HCEC 1CT (cell line): ENCODE data around the gene KRT83.
"Not testable (repeated sequence)": the region's sequence is repeated elsewhere in the genome, so short reads cannot be mapped to it uniquely, and the experiment has no call there.

Source experiments
- DNase-seq: peaks from one replicate; pipeline ENCODE4 v3.0.0-alpha.2; 2017

KRT83 gene

GRCh38 chr12:52331039-52331438, 9.8 kb upstream of the KRT83 start:
- no peak for DNase-seq

GRCh38 chr12:52327830-52328500, 6.8 kb upstream of the KRT83 start:
- no peak for DNase-seq

DNA sequence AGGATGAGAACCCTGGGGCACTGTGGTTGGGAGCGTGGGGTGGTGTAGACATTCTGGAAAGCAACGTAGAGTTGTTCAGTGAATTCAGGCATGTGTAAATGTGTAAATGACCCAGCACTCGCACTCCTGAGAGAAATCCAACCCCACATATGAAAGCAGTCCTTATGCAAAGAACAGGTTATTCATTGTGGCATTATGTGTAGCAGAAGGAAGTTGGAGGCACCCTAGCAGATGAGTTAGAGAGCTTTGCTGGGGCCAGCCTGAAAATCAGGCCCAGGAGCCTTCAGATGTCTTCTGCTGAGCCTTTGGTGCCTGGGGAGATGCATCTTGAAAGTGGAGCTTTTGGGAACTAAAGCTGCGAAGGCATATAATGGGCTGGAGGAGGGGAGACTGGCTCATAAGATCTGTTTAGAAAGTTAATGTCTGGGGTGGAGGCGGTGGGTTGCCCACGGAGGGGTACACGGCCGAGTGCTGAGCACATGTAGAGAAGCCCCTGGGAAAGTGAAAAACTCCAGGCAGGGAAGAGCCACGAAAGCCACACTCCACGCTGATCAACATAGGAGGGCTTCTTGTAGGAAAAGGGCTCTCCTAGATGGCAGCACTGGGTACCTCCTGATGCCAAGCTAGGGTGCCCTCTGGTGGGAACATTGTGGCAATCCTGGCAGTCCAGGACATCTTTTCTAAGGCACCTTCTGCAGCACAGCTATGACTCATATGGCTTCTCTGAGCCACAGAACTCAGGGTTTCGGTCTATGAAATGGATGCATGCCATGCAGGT, 6.0 kb upstream of the KRT83 start:
- peak; percentile 92 for DNase-seq

DNA sequence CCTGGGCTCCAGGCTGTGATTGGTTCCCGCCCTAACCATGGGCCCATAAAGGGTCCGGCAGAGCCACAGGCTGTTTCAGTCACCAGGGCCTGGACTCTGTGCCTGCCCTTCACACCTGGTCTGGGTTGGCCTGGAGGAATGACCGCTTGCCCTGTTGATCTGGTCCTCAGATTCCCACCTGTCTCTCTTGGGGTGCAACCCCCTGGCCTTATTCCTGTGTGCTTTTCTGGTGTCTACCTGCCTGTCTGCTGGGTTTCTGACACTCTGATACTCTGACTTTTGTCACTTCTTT, 2.9 kb upstream of the KRT83 start:
- no peak for DNase-seq

GRCh38 chr12:52323416-52324152, 2.4 kb upstream of the KRT83 start:
- DNase-seq, result no peak

DNA sequence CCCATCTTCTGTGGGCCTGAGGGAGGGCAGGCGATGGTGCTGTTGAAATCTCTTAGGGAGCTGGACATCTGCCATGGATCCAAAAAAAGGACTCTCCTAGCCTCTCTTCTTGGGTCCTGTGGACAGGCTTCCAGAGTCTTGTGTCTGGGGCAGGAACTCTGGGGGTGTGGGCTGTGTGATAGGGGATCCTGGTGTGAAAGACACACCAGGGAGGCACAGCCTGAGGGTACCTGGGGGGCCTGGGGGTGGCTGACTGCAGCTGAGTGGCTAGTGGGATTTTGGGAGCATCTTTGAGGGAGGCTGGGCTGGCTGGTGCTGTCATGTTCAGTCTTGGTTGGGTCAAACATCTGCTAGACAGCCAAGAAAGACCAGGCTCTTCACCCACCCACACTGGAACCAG, 1.8 kb upstream of the KRT83 start:
- DNase-seq, result no peak

- no peak for DNase-seq
These were observed 871 bp upstream of the KRT83 start for GRCh38 chr12:52322069-52322468.

GRCh38 chr12:52321418-52321817, 220 bp upstream of the KRT83 start:
- DNase-seq, result no peak

- DNase-seq, result no peak
These were observed 2.1 kb downstream of the KRT83 start for GRCh38 chr12:52319097-52319496.

DNA sequence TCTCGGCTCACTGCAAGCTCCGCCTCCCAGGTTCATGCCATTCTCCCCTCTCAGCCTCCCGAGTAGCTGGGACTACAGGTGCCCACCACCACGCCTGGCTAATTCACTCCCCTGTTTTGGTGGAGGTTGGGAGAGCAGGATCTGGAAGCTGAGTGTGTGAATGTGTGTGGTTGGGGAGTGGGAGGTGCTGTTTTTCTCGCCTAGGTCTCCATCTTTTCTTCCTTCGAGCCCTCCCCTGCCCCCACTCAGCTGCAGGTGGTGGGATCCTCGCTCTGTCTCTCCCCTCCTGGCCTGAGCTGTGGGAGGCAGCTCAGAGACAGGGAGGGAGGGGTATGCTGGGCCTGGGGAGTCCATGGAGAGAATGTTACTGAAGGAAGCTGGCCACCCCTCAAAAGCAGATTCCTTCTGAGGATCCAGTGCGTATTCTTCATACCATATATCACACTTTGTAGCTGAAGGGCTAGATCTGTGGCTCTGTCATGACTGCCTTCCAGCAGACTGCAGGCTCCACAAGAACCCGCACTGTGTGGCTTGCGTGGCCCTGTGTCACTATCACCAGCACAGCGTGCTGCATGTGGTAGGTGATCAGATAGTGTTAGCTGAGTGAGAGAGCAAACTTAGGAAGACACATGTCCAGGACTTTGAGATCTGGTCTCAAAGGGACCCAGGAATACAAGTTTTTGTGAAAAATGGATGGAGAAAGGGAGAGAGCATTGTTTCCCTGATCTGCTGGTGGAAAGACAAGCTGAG, 2.8 kb downstream of the KRT83 start:
- DNase-seq, result no peak

- no peak for DNase-seq
These were observed 3.6 kb downstream of the KRT83 start for GRCh38 chr12:52317468-52318052.

GRCh38 chr12:52316701-52317100, 4.5 kb downstream of the KRT83 start:
- no peak for DNase-seq

GRCh38 chr12:52316290-52316689, 4.9 kb downstream of the KRT83 start:
- DNase-seq, result no peak

DNA sequence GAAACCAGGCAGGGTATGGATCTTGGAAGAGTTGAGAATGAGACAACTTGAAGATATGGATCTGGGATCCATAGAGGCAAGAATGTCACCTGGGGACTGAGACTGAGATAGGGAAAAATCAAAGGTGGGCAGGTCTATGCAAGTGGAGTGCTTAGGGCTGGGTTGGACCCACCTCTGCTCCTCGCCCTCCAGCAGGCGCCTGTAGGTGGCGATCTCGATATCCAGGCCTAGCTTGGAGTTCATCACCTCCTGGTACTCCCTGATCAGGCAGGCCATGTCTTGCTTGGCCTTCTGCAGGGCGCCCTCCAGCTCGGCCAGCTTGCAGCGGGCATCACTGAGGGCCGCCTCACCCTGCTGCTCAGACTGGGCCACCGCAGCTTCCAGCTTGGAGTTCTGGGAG, 5.5 kb downstream of the KRT83 start:
- not testable (repeated sequence) for DNase-seq

- DNase-seq, result no peak
These were observed 6.7 kb downstream of the KRT83 start for GRCh38 chr12:52314511-52314910.

GRCh38 chr12:52313926-52314325, 7.3 kb downstream of the KRT83 start:
- DNase-seq, result no peak

DNA sequence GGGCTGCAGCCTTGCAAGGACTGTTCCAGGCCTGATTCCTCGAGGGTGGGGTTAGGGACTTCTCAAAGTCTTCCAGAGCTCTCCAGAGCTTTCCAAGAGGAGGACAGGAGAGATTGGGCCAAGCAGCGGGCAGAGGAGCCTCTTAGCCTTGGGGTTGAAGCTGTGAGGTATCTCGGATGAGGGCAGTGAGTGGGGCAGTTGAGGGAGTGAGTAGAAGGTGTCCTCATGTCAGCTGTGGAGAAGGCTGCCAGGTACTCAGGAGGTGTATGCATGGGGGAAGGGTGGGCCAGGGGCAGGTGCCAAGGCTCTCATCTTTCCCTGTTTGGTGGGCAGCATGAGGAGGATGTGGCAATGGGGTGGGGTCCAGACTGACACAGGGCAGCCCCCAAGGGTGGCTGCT, 7.7 kb downstream of the KRT83 start:
- no peak for DNase-seq

GRCh38 chr12:52312086-52312485, 9.1 kb downstream of the KRT83 start:
- DNase-seq, result no peak

- no peak for DNase-seq
These were observed 9.9 kb downstream of the KRT83 start for GRCh38 chr12:52311285-52311648.

DNA sequence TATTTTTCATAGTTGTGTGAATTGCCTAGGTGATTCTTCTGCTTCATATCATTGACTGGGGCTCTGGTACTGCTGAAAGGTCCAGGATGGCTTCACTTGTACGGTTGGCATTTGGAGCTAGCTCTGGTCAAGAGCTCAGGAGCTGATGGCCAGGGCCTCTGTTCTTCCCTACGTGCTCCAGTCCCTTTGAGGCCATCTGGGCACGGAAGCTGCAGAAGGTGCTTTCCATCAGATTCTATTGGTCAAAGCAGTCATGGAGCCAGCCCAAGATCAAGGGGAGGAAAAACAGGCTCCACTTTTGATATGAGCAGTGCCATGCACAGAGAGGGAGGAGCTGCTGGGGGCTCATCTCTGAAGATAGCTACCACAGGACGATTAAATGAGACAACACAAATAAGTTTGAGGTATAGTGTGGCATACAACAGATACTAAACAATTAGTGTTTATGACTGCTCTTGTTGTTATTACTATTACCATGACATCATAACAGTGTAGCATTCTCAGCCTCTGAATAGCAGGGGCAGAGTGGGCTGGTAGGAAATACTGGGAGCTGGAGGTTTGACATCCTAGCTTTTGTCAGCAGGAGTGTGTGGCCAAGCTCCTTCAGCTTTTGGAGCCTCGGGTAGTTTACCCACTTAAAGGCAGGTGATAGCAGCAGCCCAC, 10.4 kb downstream of the KRT83 start:
- DNase-seq, result no peak

DNA sequence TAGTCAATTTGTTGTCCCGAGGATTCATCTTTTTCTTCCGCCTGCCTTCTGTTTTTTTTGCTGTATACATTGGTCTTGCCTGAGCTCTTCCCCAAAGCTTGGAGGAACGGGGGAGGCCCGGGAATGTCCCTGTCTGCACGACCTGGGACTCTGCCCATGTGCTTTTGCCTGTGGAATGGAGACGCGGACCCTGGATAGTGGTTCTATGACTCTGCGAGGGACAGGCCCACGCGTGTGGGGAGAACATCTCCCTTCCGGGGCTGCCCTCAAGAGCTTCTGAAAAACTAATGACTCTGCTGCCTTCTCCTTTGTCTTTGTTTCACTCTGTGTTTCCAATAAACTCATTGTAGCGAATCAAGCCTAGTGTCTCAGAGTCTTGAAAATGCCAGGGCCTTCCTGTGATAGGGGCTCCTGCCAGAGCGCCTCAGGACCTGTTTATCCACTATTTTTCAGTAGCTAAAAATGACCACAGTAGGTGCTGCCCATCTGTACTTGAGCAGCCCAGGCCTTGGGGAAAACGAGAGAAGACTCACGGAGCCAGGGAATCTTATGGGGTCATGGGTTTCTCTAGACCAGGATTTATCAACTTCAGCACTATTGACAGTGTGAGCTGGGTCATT, 12.3 kb downstream of the KRT83 start:
- no peak for DNase-seq
